K562 (cell line): ENCODE results near the gene XRN2. TPM values are rescaled to one million over a fixed set of nuclear protein-coding genes. Genes with fewer than 3 reads are reported as not detected.

Experiments used
- ATAC-seq: fragments of 200-7000 bp; cut with Tn5 transposase; 3 replicates; pipeline ENCODE4 v1.9.1; 2020; ENCODE audit warnings: moderate library complexity
- BruUV-seq: library from RNA; stranded (reverse); fragments of 400-500 nt; replicated peaks from 2 replicates; lab custom pipeline; 2021; lab: Mats Ljungman, UMichigan
- CTCF ChIA-PET: fragments of 300-600 bp; formaldehyde crosslinking; extraction: SDS; loops from one replicate; lab custom pipeline; 2021; ENCODE audit warnings: low intra/inter-chr PET ratio; lab: Yijun Ruan, JAX
- POLR2A ChIA-PET: fragments of 300-600, 350-650 bp; sonication (Branson Sonifier 250); formaldehyde crosslinking; extraction: SDS; loops from one replicate; lab custom pipeline; 2021; ENCODE audit warnings: antibody characterized with exemption, inconsistent platforms; lab: Yijun Ruan, JAX
- DNase-seq, 4 experiments: peaks; one replicate each; pipeline versions ENCODE4 v3.0.0 to v3.0.0-alpha.2; 2011 to 2018; ENCODE audit warnings: low spot score in 3 of 4, mixed read lengths in 3 of 4; ENCODE audit errors: extremely low read depth in 1 of 4
- FAIRE-seq: peaks from 2 replicates; lab custom pipeline; 2011; peaks lifted over from hg19 to GRCh38; lab: Jason Lieb, UNC
- H2AFZ ChIP-seq: 2 replicates; pipeline ENCODE4 v1.6.0; 2011; ENCODE audit warnings: low read depth, low read length, control low read depth, inconsistent platforms
- H3K27ac ChIP-seq: fragments of 200-600 bp; 3 replicates; pipeline ENCODE4 v1.8.0; 2011; ENCODE audit warnings: low read depth, mild to moderate bottlenecking, control low read depth, inconsistent platforms, low read length, moderate library complexity, mixed read lengths; ENCODE audit errors: extremely low read depth
- H3K27me3 ChIP-seq, 2 experiments: fragments of 300-600 bp in 1 of 2; 2 replicates in 1 of 2; 3 replicates in 1 of 2; pipeline versions ENCODE4 v1.6.0 to v1.8.0; 2011; ENCODE audit warnings: inconsistent platforms in 2 of 2, low read length in 2 of 2, mild to moderate bottlenecking in 1 of 2, mixed read lengths in 1 of 2, moderate library complexity in 1 of 2; ENCODE audit not compliant: control insufficient read depth in 2 of 2, insufficient read depth in 2 of 2
- H3K36me3 ChIP-seq: fragments of 300-600 bp; 3 replicates; pipeline ENCODE4 v1.8.0; 2011; ENCODE audit warnings: mild to moderate bottlenecking, low read length, inconsistent platforms; ENCODE audit not compliant: control insufficient read depth, insufficient read depth
- H3K4me1 ChIP-seq, 2 experiments: fragments of 200-600 bp in 1 of 2; replicated peaks in 1 of 2; 2 replicates in 1 of 2; 3 replicates in 1 of 2; pipeline versions ENCODE4 v1.5.1 to v1.8.0; 2011; ENCODE audit warnings: inconsistent platforms in 2 of 2, low read length in 2 of 2, mild to moderate bottlenecking in 1 of 2, mixed read lengths in 1 of 2, moderate library complexity in 1 of 2; ENCODE audit not compliant: control insufficient read depth in 2 of 2, insufficient read depth in 2 of 2
- H3K4me2 ChIP-seq: 2 replicates; pipeline ENCODE4 v1.6.1; 2011; ENCODE audit warnings: low read length, control low read depth, inconsistent platforms, mixed read lengths; ENCODE audit not compliant: insufficient read depth
- H3K4me3 ChIP-seq: fragments of 200-600 bp; sonication (generic), shearing (Covaris generic); 2 replicates; pipeline ENCODE4 v1.5.1; 2016; ENCODE audit warnings: control low read depth, inconsistent platforms
- H3K79me2 ChIP-seq: fragments of 200-600 bp; 3 replicates; pipeline ENCODE4 v1.8.0; 2011; ENCODE audit warnings: low read length, inconsistent platforms; ENCODE audit not compliant: control insufficient read depth, insufficient read depth
- H3K9ac ChIP-seq, 2 experiments: 2 replicates each; pipeline versions ENCODE4 v1.6.0 to v1.6.1; 2011; ENCODE audit warnings: low read depth in 2 of 2, low read length in 2 of 2, control low read depth in 1 of 2, inconsistent platforms in 1 of 2, mild to moderate bottlenecking in 1 of 2, mixed read lengths in 1 of 2; ENCODE audit not compliant: insufficient read depth in 1 of 2
- H3K9me1 ChIP-seq: one replicate; pipeline ENCODE4 v1.6.0; 2011; ENCODE audit warnings: inconsistent platforms, mild to moderate bottlenecking, low read length, moderate library complexity; ENCODE audit not compliant: control insufficient read depth, insufficient read depth
- H3K9me3 ChIP-seq: replicated peaks from 2 replicates; pipeline ENCODE4 v1.5.1; 2011; ENCODE audit warnings: low read depth, low read length, inconsistent platforms; ENCODE audit not compliant: control insufficient read depth, insufficient read depth
- H4K20me1 ChIP-seq: replicated peaks from 2 replicates; pipeline ENCODE4 v1.6.1; 2011; ENCODE audit warnings: low read length, inconsistent platforms, mixed read lengths; ENCODE audit not compliant: control insufficient read depth, insufficient read depth
- CXXC5 ChIP-seq: fragments of 250-450 bp; sonication (Bioruptor Pico); IDR thresholded peaks from 2 replicates; pipeline ENCODE4 v1.8.0; 2022; ENCODE audit warnings: inconsistent platforms, mild to moderate bottlenecking, moderate library complexity
- EHMT2 ChIP-seq: fragments of 450-650 bp; IDR thresholded peaks from 2 replicates; pipeline ENCODE4 v1.6.1; 2018; ENCODE audit warnings: antibody characterized with exemption
- FOXP1 ChIP-seq: sonication (generic); formaldehyde crosslinking; IDR thresholded peaks from 2 replicates; pipeline ENCODE4 v1.8.0; 2022; ENCODE audit warnings: mild to moderate bottlenecking, missing genetic modification reagents
- ILF3 ChIP-seq: fragments of 450-650 bp; IDR thresholded peaks from 2 replicates; pipeline ENCODE4 v1.6.1; 2018; ENCODE audit warnings: antibody characterized with exemption, mild to moderate bottlenecking, moderate library complexity, borderline replicate concordance
- MEIS2 ChIP-seq: fragments of 450-650 bp; IDR thresholded peaks from 2 replicates; pipeline ENCODE4 v1.6.1; 2014; ENCODE audit warnings: mild to moderate bottlenecking; ENCODE audit not compliant: partially characterized antibody
- NFE2 ChIP-seq: IDR thresholded peaks from 2 replicates; pipeline ENCODE4 v1.6.1; 2014; ENCODE audit warnings: antibody characterized with exemption, low read depth
- PTTG1 ChIP-seq: fragments of 450-650 bp; IDR thresholded peaks from 2 replicates; pipeline ENCODE4 v1.6.1; 2016; ENCODE audit warnings: low read depth, mild to moderate bottlenecking, missing genetic modification characterization, missing compliant biosample characterization
- RBBP5 ChIP-seq: fragments of 200-600 bp; sonication (generic); IDR thresholded peaks from 2 replicates; pipeline ENCODE4 v1.6.1; 2012; ENCODE audit warnings: borderline replicate concordance, mild to moderate bottlenecking, low read length, control low read depth, inconsistent platforms; ENCODE audit not compliant: insufficient read depth, poor library complexity, severe bottlenecking
- SMAD3 ChIP-seq: fragments of 450-650 bp; formaldehyde crosslinking; conservative IDR thresholded peaks from 2 replicates; pipeline ENCODE4 v1.4.0; 2020; ENCODE audit warnings: mild to moderate bottlenecking
- SRF ChIP-seq, 2 experiments: fragments of 250-450, 450-650 bp in 1 of 2; sonication (Bioruptor Pico) in 1 of 2; sonication (generic) in 1 of 2; formaldehyde crosslinking; IDR thresholded peaks; 2 replicates each; pipeline versions ENCODE4 v1.5.0 to v1.5.1; 2020 to 2022; ENCODE audit warnings: mild to moderate bottlenecking in 1 of 2, missing genetic modification reagents in 1 of 2
- STAG1 ChIP-seq: sonication (generic); formaldehyde crosslinking; IDR thresholded peaks from 2 replicates; pipeline ENCODE4 v1.5.0; 2020; ENCODE audit warnings: missing genetic modification reagents, borderline replicate concordance
- YBX1 ChIP-seq: fragments of 450-650 bp; IDR thresholded peaks from 2 replicates; pipeline ENCODE4 v1.7.1; 2016; ENCODE audit warnings: mild to moderate bottlenecking
- ZNF263 ChIP-seq: sonication (generic); formaldehyde crosslinking; IDR thresholded peaks from 2 replicates; pipeline ENCODE4 v1.8.0; 2022; ENCODE audit warnings: mild to moderate bottlenecking, missing genetic modification reagents, borderline replicate concordance
- ZNF79 ChIP-seq: fragments of 250-450 bp; sonication (Bioruptor Pico); IDR thresholded peaks from 2 replicates; pipeline ENCODE4 v1.4.0; 2020; ENCODE audit warnings: low read depth, mild to moderate bottlenecking, moderate library complexity
- WGBS: fragments of 100-300 bp; shearing (Covaris generic); methylation state at CpG from one replicate; pipeline ENCODE4 v1.1.6; 2016; ENCODE audit warnings: low coverage, mixed read lengths; ENCODE audit not compliant: insufficient coverage; ENCODE audit errors: missing lambda C conversion rate; 5-methylcytosine and 5-hydroxymethylcytosine counted together
- in situ Hi-C: fragments of 300-500 bp; cut with MboI; formaldehyde crosslinking; loops from 4 replicates; pipeline ENCODE4 v1.15.0; 2018; ENCODE audit warnings: inconsistent platforms, mixed read lengths
- intact Hi-C: fragments of 100-400 bp; cut with micrococcal nuclease; formaldehyde crosslinking; loops from 2 replicates; pipeline ENCODE4 v1.14.2; 2022
- polyA plus RNA-seq, 8 experiments: library from polyadenylated mRNA; depleted of rRNA in 4 of 8; stranded (reverse) in 5 of 8; unstranded in 3 of 8; fragments of >200 nt; fragmentation: Nextera tagmentation in 2 of 8; fragmentation: Illumina TruSeq in 1 of 8; extraction: Ambion mirVana in 2 of 8; extraction: Trizol in 1 of 8; gene quantifications; 2 replicates each; pipeline versions ENCODE4 v1.2.1 to v1.2.3, GENCODE V29; 2011 to 2014; ENCODE audit warnings: inconsistent platforms in 1 of 8, missing spikeins in 1 of 8
- total RNA-seq, 7 experiments: library from RNA; depleted of rRNA in 6 of 7; stranded (reverse); fragments of >200 nt in 6 of 7; fragmentation: Illumina TruSeq in 2 of 7; extraction: Trizol in 2 of 7; gene quantifications; 2 replicates each; pipeline versions ENCODE4 v1.2.1 to v1.2.3, GENCODE V29; 2011 to 2021; ENCODE audit warnings: low replicate concordance in 1 of 7
- TF ChIP-seq, protein P1 (sequence below): fragments of 250-450 bp; sonication (Bioruptor Pico); IDR thresholded peaks from 2 replicates; pipeline ENCODE4 v1.9.0; 2021; ENCODE audit warnings: mild to moderate bottlenecking
- TF ChIP-seq, protein P2 (sequence below): fragments of 250-450 bp; sonication (Bioruptor Pico); IDR thresholded peaks from 2 replicates; pipeline ENCODE4 v1.5.0; 2021; ENCODE audit warnings: mild to moderate bottlenecking, moderate library complexity

Gene XRN2
- total and polyA plus RNA-seq, 9 of the 15 experiments (the other 6 are each of a cell fraction or from before 2014, with no cell fraction given): 41.8 to 67.3 (median 51.4) TPM

DNA sequence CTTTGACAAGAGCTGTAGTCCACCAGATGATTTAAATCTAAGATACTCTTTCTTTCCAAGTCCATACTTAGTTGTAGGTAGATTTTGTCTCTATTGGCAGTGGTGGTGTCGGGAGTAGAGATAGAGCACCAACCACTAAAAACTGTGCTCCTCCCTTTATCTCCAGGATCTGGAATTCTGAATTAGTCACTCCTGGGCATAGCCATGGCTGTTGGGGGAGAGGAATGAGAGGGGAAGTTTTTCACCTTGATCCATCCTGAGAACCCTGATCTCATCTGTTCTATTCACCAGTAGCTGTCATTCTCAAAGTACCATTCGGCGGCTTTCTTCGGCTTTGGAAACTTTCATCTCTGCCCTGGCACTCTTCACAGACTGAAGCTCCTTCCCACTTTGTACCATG is 129.8 kb downstream of the XRN2 start:
- Histone ChIP-seq H3K36me3 (no peaks in the 10 kb centered on the region), H3K9ac (no peak overlapping the region), H3K4me1 (no peaks in the 10 kb centered on the region), H3K9me1 (no peaks in the 10 kb centered on the region), H3K27me3 (no peaks in the 10 kb centered on the region; a peak in 1 of 5 replicates), H3K4me3 (no peak overlapping the region), H3K79me2 (no peaks in the 10 kb centered on the region), H3K4me2 (no peak overlapping the region), H2AFZ (no peak overlapping the region), H3K27ac (no peak overlapping the region), H4K20me1 (no peaks in the 10 kb centered on the region), H3K9me3 (no peaks in the 10 kb centered on the region)
- CTCF ChIA-PET: no interaction called here
- POLR2A ChIA-PET: no interaction called here
- no peak for FAIRE-seq
- DNase-seq: no peak
- BruUV-seq: no TSS peak
- ATAC-seq: no peak
- in situ Hi-C loops: no loop called here
- intact Hi-C loops: no loop called here
- WGBS: 19% methylated on average over 4 of the region's 4 CpGs
- TF ChIP-seq FOXP1: no peak
- no peak for TF ChIP-seq NFE2
- no peak for TF ChIP-seq MEIS2
- no peak for TF ChIP-seq ILF3
- TF ChIP-seq EHMT2: no peak
- TF ChIP-seq, protein P1, sequence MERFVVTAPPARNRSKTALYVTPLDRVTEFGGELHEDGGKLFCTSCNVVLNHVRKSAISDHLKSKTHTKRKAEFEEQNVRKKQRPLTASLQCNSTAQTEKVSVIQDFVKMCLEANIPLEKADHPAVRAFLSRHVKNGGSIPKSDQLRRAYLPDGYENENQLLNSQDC (CRISPR knock-in tag): no peak
- TF ChIP-seq ZNF263 (CRISPR knock-in tag): no peak
- no peak for TF ChIP-seq PTTG1
- TF ChIP-seq SMAD3 (CRISPR knock-in tag): no peak
- TF ChIP-seq SRF (CRISPR knock-in tag; IDR thresholded peaks at IDR 0.05): no peak
- TF ChIP-seq CXXC5 (CRISPR knock-in tag): no peak
- no peak for TF ChIP-seq YBX1
- TF ChIP-seq, protein P2, sequence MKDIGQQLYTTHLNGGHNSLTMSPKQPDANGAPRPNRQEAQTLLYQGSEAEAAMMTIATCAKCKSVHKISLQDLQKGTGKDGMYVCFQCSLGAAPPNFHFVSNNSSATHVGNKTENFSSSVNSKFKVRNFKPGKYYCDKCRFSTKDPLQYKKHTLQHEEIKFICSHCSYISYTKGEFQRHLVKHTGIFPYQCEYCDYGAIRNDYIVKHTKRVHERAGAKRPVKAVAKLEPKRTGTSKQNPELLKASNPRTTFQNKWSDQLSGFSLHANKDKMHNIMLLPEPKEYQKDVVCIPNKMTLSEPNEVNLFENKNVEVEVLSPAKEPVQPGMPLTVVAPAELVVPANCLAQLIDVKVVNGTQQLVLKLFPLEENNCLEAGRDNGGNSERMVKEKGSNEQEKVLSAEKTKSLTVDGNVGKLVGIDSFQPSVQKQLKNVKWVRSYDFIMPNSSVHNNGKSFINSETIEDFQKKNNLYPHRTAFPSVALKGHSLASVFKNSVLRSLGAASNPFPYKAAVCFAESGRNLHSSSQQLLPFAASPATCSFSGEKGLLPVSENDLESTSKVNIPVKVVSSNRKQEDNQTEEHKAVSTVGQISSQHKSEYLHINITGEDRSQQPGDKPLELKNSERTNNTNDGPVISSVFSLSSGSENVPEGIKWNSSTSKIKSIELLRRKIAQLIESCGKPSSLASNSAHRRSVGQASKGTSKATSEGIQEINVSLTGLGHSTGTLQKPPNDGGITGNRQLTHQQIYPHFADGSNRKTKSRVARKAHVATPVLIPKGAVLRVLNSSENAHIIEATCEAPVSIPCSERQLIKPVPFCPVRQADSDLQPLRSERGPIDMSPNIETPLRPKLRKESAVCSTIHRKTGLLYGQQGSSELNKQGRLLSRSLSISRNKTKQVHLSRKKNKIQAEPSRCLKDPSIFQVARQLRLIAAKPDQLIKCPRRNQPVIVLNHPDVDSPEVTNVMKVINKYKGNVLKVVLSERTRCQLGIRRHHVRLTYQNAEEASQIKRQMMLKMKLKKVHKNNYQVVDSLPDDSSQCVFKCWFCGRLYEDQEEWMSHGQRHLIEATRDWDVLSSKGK (CRISPR knock-in tag): no peak
- TF ChIP-seq RBBP5: no peak
- no peak for TF ChIP-seq ZNF79 (CRISPR knock-in tag)
- TF ChIP-seq STAG1: no peak
